T-helper 9 cell (primary cell): ENCODE results near the gene TMEM163.

Source experiments
- DNase-seq: peaks from one replicate; pipeline ENCODE4 v3.0.0-alpha.2; 2020

TMEM163 gene

GRCh38 chr2:134425724-134426496 is 292.9 kb downstream of the TMEM163 start:
- no peak for DNase-seq

- no peak for DNase-seq
Observed at GRCh38 chr2:134421556-134422328, 297.1 kb downstream of the TMEM163 start.

GRCh38 chr2:134420920-134421319 is 297.9 kb downstream of the TMEM163 start:
- no peak for DNase-seq

- no peak for DNase-seq
Observed at GRCh38 chr2:134420259-134420658, 298.5 kb downstream of the TMEM163 start.

- DNase-seq, result no peak
Observed at GRCh38 chr2:134417968-134418582, 300.7 kb downstream of the TMEM163 start.

- no peak for DNase-seq
Observed at GRCh38 chr2:134416637-134417036, 302.2 kb downstream of the TMEM163 start.

GRCh38 chr2:134416018-134416417 is 302.8 kb downstream of the TMEM163 start:
- DNase-seq, result no peak

GRCh38 chr2:134413912-134414311 is 304.9 kb downstream of the TMEM163 start:
- DNase-seq, result no peak

GRCh38 chr2:134413430-134413829 is 305.4 kb downstream of the TMEM163 start:
- no peak for DNase-seq

- no peak for DNase-seq
Observed at GRCh38 chr2:134412639-134412999, 306.2 kb downstream of the TMEM163 start.

GRCh38 chr2:134411828-134412638 is 306.8 kb downstream of the TMEM163 start:
- DNase-seq, result peak; percentile 47

- DNase-seq, result no peak
Observed at GRCh38 chr2:134411279-134411827, 307.4 kb downstream of the TMEM163 start.

GRCh38 chr2:134410831-134411231 is 308.0 kb downstream of the TMEM163 start:
- DNase-seq, result no peak

- DNase-seq, result no peak
Observed at GRCh38 chr2:134410006-134410405, 308.8 kb downstream of the TMEM163 start.

GRCh38 chr2:134408791-134409190 is 310.0 kb downstream of the TMEM163 start:
- DNase-seq, result no peak

- no peak for DNase-seq
Observed at GRCh38 chr2:134408386-134408785, 310.4 kb downstream of the TMEM163 start.

GRCh38 chr2:134407154-134407890 is 311.5 kb downstream of the TMEM163 start:
- DNase-seq, result no peak

GRCh38 chr2:134406736-134407135 is 312.1 kb downstream of the TMEM163 start:
- DNase-seq, result no peak

- DNase-seq, result no peak
Observed at GRCh38 chr2:134406311-134406710, 312.5 kb downstream of the TMEM163 start.
